Measurements from ENCODE around the gene SREBF1. TPM values are rescaled to one million over a fixed set of nuclear protein-coding genes. Genes with fewer than 3 reads are reported as not detected.

Gene SREBF1
- 15.2 TPM for total RNA-seq
- long read RNA-seq, full-length matches to known transcripts = 3 of 35 reads
- long read RNA-seq, partial matches to known transcripts = 28 of 35 reads
- long read RNA-seq, other reads (novel, unspliced or antisense) = 4 of 35 reads

- ATAC-seq = peak; percentile 35
- peak; percentile 77 for DNase-seq
- intact Hi-C loops (cut with micrococcal nuclease) = no loop called here
Measured at GRCh38 chr17:17836818-17837379, at the start of gene SREBF1. TSS of gene SREBF1 (minus strand) at chr17:17836986. CDS start at chr17:17836817, 169 bp downstream.

GRCh38 chr17:17886226-17886625 is 49.4 kb upstream of the SREBF1 start:
- intact Hi-C loops (cut with micrococcal nuclease) = no loop called here
- ATAC-seq (peak; percentile 75), DNase-seq (peak; percentile 76)

GRCh38 chr17:17884391-17885357 is 47.9 kb upstream of the SREBF1 start:
- DNase-seq (no peak), ATAC-seq (no peak)
- intact Hi-C loops (cut with micrococcal nuclease) = no loop called here

- intact Hi-C loops (cut with micrococcal nuclease) = no loop called here
- DNase-seq (no peak), ATAC-seq (no peak)
Measured at GRCh38 chr17:17883801-17884200, 47.0 kb upstream of the SREBF1 start.

- intact Hi-C loops (cut with micrococcal nuclease) = no loop called here
- DNase-seq (no peak), ATAC-seq (no peak)
Measured at GRCh38 chr17:17882082-17882581, 45.3 kb upstream of the SREBF1 start.

- intact Hi-C loops (cut with micrococcal nuclease) = no loop called here
- no peak for ATAC-seq
- DNase-seq = no peak
Measured at GRCh38 chr17:17880577-17881196, 43.9 kb upstream of the SREBF1 start.

- ATAC-seq (peak; percentile 86), DNase-seq (peak; percentile 88)
- intact Hi-C loops (cut with micrococcal nuclease) = no loop called here
Measured at GRCh38 chr17:17877529-17878358, 41.0 kb upstream of the SREBF1 start.

- intact Hi-C loops (cut with micrococcal nuclease) = no loop called here
- ATAC-seq = peak; percentile 69
- peak; percentile 66 for DNase-seq
Measured at GRCh38 chr17:17876959-17877528, 40.3 kb upstream of the SREBF1 start.

GRCh38 chr17:17874478-17874877 is 37.7 kb upstream of the SREBF1 start:
- intact Hi-C loops (cut with micrococcal nuclease) = no loop called here
- no peak for DNase-seq
- no peak for ATAC-seq

- intact Hi-C loops (cut with micrococcal nuclease) = no loop called here
- ATAC-seq (no peak), DNase-seq (no peak)
Measured at GRCh38 chr17:17873450-17873991, 36.7 kb upstream of the SREBF1 start.

GRCh38 chr17:17872547-17873345 is 36.0 kb upstream of the SREBF1 start:
- intact Hi-C loops (cut with micrococcal nuclease) = no loop called here
- ATAC-seq (no peak), DNase-seq (no peak)

GRCh38 chr17:17871913-17872312 is 35.1 kb upstream of the SREBF1 start:
- intact Hi-C loops (cut with micrococcal nuclease) = no loop called here
- DNase-seq (no peak), ATAC-seq (no peak)

- intact Hi-C loops (cut with micrococcal nuclease) = no loop called here
- DNase-seq (no peak), ATAC-seq (no peak)
Measured at GRCh38 chr17:17870247-17870646, 33.5 kb upstream of the SREBF1 start.

GRCh38 chr17:17868641-17869522 is 32.1 kb upstream of the SREBF1 start:
- intact Hi-C loops (cut with micrococcal nuclease) = no loop called here
- DNase-seq (no peak), ATAC-seq (peak; percentile 74)

GRCh38 chr17:17866897-17867296 is 30.1 kb upstream of the SREBF1 start:
- no peak for ATAC-seq
- intact Hi-C loops (cut with micrococcal nuclease) = no loop called here
- peak; percentile 14 for DNase-seq

- ATAC-seq (no peak), DNase-seq (peak; percentile 7)
- intact Hi-C loops (cut with micrococcal nuclease) = no loop called here
Measured at GRCh38 chr17:17866425-17866824, 29.6 kb upstream of the SREBF1 start.

GRCh38 chr17:17865035-17865434 is 28.2 kb upstream of the SREBF1 start:
- DNase-seq = no peak
- intact Hi-C loops (cut with micrococcal nuclease) = no loop called here
- ATAC-seq = no peak

Measured in left ventricle myocardium superior (tissue), 1 donor.